SK-N-SH (cell line): Measurements from ENCODE around the gene RGPD4.

Source experiments
- CTCF ChIP-seq: fragments of 200-600 bp; sonication (generic); IDR thresholded peaks from 2 replicates; pipeline ENCODE4 v1.6.1; 2017; ENCODE audit warnings: antibody characterized with exemption, mild to moderate bottlenecking, moderate library complexity
- EP300 ChIP-seq, 2 experiments: IDR thresholded peaks; 2 replicates each; pipeline versions ENCODE4 v1.4.0 to v1.6.1; 2012; ENCODE audit warnings: borderline replicate concordance in 1 of 2, low read depth in 1 of 2, low read length in 1 of 2
- EZH2phosphoT487 ChIP-seq: fragments of 200-600 bp; sonication (generic); IDR thresholded peaks from 2 replicates; pipeline ENCODE4 v1.6.1; 2017; ENCODE audit warnings: low read depth, mixed run types, mild to moderate bottlenecking, antibody characterized with exemption, moderate library complexity, borderline replicate concordance
- FOXM1 ChIP-seq: IDR thresholded peaks from 2 replicates; pipeline ENCODE4 v1.4.0; 2012; ENCODE audit warnings: low read depth, mild to moderate bottlenecking
- GATA2 ChIP-seq: sonication (generic); formaldehyde crosslinking; IDR thresholded peaks from 2 replicates; pipeline ENCODE4 v1.5.0; 2020; ENCODE audit warnings: mild to moderate bottlenecking, missing genetic modification reagents
- IRF3 ChIP-seq: fragments of 150-350 bp; IDR thresholded peaks from 2 replicates; pipeline ENCODE4 v1.6.1; 2016; ENCODE audit warnings: mild to moderate bottlenecking, low read depth, low read length
- JUND ChIP-seq: IDR thresholded peaks from 2 replicates; pipeline ENCODE4 v1.4.0; 2012
- MAX ChIP-seq: IDR thresholded peaks from 2 replicates; pipeline ENCODE4 v1.4.0; 2012; ENCODE audit warnings: low read depth
- NRF1 ChIP-seq: IDR thresholded peaks from 2 replicates; pipeline ENCODE4 v1.6.1; 2012; ENCODE audit warnings: low read depth, mild to moderate bottlenecking, low read length
- POLR2AphosphoS5 ChIP-seq: IDR thresholded peaks from 2 replicates; pipeline ENCODE4 v1.6.1; 2012; ENCODE audit warnings: low read depth, low read length
- RAD21 ChIP-seq: IDR thresholded peaks from 2 replicates; pipeline ENCODE4 v1.6.1; 2012; ENCODE audit warnings: mild to moderate bottlenecking, low read length
- RCOR1 ChIP-seq: fragments of 150-350 bp; IDR thresholded peaks from 2 replicates; pipeline ENCODE4 v1.6.1; 2017; ENCODE audit warnings: antibody characterized with exemption, low read length
- USF2 ChIP-seq: fragments of 150-350 bp; IDR thresholded peaks from 2 replicates; pipeline ENCODE4 v1.6.1; 2017; ENCODE audit warnings: antibody characterized with exemption, low read length, low read depth, borderline replicate concordance

DNA sequence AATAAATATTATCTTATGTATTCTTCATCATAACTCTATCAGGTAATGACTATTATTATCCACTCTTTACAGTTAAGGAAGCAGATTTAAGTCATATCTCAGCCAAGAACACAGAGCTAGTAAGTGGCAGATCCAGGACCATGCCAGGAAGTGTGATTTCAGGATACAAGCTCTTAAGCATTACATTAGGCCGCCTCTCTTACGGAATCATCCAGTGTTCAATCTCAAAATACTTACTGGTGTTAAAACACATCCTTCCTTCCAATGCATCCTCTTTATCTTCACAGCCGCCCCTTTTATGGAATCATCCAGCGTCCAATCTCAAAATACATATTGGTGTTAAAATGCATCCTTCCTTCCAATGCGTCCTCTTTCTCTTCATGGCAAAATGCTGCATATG lies 14.7 kb upstream of the RGPD4 start:
- TF ChIP-seq CTCF (no peak), EZH2phosphoT487 (no peak), MAX (no peak), NRF1 (no peak), USF2 (no peak), EP300 (IDR thresholded peaks at IDR 0.05; ENCODE audit: borderline replicate concordance in 1 of 2, low read depth in 1 of 2, low read length in 1 of 2) (no peak), RAD21 (no peak), FOXM1 (no peak), RCOR1 (no peak), JUND (no peak), POLR2AphosphoS5 (no peak), IRF3 (no peak), GATA2 (CRISPR knock-in tag) (no peak)
